GM21825 (cell line): Measurements from ENCODE around the gene COL23A1.

ENCODE experiments used
- ATAC-seq: cut with Tn5 transposase; IDR thresholded peaks from one replicate; pipeline ENCODE4 v1.9.1; 2021; ENCODE audit warnings: mild to moderate bottlenecking, moderate library complexity; ENCODE audit not compliant: unreplicated experiment

Gene COL23A1

DNA sequence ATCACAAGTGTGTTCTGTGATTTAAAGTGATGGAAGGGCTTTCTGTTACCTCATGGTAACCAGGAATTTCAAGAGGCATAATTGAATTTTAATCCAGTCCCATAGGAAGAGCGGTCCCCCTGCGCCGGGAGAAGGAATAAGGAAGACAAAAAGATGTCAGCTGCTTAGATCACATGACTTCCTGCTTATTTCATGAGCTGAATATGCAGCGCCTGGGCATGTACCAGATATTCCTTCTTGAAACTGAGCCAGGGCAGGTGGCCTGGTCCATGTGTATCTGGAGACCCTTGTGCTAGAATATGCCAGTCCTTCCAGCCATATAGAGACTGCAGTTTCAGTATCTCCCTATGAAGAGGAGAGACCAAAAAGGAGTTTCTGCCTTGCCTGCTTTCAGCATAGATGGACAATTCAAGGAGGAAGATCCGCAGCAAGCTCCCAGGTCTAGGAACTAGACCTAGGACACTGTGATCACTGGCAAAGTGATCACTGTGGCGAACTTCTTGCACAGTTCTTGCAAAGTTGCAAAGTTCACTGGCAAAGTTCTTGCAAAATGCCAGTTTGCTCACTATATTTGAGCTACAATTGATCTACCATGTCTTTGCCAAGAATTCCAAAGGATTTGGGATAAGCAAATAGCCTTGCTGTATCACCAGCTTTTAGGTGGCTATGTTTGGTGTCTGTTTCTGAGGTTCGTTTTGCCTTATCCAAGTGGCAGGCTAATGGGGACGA lies 254.7 kb downstream of the COL23A1 start:
- no peak for ATAC-seq

DNA sequence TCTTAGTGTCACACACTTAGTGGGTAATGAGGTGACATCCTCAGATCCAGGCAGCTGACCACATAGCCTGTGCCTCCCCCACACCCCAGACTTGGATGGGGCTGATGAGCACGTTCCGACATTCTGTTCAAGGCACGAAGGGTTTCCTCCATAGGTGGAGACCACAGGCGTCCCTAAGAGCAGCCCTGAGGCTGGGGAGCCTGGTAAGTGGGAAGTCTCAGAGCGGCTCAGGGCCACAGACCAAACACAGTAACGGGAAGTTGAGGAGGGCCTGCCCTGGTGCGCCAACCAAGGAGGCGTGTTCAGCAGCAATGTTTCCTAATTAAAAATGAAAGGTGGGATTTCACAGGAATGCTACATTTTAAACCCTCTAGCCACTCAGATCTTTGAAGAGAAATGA lies 255.3 kb downstream of the COL23A1 start:
- no peak for ATAC-seq

DNA sequence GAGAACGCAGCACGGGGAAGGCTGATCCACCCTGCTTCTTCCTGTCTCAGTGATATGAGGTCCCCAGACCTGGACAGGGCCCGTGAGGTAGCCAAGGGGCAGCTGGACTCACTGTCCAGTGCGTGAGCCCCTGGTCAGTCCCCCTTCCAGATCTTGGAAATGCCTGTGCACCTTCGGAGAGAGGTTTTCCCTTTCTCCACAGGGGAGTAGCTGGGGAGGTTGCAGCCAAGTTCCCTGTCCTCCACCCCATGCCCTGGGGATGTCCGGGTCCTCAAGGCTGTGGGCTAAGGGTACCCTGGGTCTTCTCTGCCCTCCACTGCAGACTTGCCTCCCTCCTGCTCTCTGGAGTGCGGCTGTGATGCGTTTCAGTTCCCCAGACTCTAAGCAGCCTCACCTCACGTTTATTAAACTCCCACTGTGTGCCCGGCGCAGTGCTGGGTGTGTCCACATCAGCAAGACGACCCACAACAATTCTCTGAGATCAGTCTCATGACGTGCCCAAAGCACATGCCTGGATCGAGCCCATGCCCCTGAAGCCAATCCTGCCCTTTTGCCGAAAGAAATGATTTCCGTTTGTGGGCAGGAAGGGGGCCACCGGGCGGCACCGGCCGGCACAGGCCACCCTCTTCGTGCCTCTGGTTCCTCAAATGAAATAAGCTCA lies 256.2 kb downstream of the COL23A1 start:
- ATAC-seq = no peak

DNA sequence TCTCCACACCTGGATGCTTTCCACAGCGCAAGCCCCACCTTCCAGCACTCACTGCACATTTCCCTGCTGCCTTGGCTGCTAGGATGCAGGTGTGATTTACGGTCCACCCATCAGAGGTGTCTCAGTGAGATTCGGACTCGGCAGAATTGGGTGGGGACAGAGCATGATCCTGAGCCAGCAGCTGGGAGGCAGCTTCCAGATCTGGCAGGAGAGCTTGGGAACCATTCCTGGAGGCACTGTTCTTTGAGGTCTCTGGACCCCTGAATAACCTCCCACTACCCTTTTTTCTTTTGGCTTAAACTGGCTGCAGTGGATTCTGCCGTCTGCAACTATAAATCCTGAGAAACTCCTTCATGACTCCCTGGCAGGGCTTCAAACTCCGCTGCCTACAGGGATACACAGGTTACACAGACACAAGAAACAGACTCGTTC lies 258.0 kb downstream of the COL23A1 start:
- no peak for ATAC-seq

DNA sequence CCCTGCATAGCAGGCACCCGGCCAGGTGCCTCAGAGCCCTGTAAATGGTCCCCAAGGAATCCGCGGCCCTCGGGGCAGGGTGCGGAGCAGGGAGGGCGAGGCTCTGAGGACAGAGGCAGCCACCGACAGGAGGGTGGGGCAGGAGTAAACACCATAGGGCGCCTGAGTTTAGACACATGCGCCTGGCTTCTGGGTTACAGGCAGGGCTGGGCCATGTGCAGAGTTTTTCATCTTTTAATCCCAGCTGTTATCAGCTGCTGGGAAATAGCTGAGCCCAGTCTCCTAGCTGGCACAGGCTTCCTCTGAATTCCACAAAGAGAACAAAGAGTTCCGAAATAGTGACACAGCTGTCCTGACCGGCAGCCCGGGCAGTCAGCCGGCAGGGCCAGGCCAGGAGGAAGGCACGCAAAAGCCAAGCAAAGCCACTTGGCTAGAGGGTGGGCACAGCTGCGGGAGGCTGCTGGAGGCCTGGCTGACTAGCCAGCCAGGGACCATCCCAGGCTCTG lies 258.6 kb downstream of the COL23A1 start:
- no peak for ATAC-seq

DNA sequence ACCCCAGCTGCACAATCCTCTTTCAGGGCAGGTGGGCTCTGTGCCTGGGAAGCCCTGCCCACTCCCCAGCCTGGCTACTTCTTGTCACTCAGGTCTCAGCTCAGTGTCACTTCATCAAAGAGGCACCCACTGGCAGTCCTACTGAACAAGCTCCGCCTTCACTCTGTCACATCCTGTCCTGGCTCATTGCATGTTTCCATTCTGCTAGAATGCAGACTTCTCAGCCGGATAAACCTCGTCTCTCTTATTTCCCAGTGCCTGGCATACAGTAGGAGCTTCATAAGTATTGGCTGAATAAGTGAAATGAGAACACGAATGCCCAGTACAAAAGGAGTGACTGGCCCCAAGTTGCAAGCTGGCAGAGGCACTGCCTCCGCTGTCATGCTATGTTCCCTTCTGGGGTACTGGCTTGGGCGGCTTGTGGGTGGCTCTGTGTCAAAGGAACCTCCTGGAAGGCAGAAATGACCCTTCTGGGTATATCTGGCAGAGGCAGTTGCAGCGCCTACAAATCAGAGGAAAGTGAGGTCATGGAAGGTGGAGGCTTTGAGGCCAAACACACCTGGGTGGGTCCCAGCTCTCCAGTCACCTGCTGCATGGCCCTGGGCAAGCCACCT lies 259.3 kb downstream of the COL23A1 start:
- ATAC-seq = no peak

DNA sequence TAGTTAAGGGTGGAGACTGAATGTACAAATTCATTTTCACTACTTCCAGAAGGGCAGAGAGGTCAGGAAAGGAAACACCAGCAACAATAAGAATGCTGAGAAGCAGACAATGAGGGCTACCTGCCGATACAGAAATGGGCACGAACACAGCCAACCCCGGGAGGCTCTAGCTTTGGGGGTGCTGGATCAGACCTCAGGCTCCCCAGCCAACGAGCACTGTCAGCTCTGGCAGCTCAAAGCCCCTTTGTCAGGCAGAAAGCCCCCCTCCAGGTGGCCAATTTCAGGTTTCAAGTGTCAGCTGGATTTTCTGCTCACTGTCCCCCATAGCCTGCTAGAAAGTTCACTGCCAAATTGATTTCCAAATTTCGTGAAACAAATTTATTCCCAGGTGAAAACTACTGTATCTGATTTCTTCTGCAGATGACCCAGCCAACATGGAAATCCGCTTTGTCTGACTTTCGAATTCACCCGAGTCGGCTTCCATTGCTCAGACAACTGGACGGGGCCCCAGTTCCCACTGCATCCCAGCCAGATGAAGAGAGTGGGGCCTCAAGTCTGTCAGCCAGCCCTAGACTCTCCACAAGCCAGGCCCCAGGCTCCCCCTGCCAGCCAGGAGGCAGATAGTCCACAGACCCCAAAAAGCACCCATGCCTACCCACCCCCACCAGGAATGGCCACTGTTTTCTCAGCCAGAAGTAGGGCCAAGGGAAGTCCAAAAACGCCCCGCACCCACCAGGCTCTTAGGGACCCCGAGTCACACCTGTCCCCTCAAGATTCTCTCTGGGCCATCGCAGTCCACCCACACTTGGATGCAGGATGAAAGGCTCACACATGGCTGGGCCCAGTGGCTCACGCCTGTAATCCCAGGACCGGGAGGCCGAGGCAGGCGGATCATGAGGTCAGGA lies 261.1 kb downstream of the COL23A1 start:
- ATAC-seq = no peak

DNA sequence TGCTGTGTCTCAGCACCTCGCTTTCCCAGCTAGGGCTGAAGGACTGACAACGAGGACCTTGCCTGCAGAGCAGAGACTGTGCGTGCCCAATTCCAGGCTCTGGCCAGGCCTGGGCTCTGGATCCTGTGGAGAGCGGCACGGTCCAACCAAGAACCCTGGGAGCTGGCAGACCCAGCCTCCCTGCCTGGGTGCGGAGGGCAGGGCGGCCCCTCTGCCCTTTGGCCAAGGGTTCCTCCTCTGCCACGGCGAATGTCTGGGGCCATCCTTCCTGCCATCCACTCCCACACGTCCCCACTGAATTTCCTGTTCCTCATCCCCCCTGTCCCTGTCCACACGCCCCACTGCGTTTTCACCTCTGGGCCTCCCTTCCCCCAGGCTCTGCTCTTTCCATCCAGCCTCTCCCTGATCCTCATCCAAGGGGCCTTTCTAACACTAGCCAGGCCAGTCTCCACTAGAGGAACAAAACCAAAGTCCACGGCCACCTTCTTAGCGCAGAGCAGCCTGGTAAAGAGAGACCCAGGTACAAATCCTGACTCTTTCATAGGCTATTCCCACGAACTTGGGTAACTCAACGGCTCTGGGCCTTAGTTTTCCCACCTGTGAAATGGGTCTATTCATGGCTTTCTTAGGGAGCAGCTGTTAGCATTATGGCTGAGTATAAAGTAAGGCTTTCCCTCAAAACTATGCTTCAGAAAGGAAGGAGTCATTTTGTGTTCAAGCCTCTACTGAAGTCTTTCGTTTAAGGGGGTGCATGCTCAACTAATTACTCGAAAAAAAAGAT lies 262.1 kb downstream of the COL23A1 start:
- ATAC-seq = no peak

DNA sequence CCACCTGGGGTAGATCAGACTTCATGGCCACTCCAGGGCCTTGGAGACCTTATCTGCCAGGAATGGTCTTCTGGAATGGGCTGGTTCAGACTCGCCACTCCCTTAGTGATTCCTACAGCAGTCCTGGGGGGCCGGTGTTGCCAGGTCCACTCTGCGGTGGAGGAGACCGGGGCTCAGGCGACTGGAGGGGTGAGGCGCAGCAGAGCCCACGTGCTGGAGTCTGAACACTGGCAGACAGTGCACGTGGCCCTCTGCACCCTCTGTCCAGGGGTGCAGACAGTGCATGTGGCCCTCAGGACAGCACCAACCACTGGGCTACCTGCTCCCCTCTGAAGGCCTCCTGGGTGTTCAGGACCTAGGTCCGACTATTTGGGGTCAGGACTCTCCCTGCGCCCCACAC lies 262.7 kb downstream of the COL23A1 start:
- ATAC-seq = no peak

DNA sequence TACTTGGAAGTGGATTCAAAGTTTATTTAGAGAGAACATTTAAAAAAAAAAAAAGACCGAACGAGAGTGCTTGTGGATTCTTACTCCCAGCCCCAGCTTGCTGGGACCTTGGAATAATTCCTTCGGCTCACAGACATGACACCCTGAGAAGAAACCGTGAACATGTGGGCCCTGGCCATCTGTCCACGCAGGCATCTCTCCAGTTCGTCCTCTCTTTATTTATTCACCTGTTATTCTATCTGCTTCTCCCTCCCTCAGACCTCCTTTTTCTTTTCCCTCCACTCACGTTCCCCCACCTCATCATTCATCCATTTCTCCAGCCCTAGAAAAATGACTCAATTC lies 263.8 kb downstream of the COL23A1 start:
- no peak for ATAC-seq

DNA sequence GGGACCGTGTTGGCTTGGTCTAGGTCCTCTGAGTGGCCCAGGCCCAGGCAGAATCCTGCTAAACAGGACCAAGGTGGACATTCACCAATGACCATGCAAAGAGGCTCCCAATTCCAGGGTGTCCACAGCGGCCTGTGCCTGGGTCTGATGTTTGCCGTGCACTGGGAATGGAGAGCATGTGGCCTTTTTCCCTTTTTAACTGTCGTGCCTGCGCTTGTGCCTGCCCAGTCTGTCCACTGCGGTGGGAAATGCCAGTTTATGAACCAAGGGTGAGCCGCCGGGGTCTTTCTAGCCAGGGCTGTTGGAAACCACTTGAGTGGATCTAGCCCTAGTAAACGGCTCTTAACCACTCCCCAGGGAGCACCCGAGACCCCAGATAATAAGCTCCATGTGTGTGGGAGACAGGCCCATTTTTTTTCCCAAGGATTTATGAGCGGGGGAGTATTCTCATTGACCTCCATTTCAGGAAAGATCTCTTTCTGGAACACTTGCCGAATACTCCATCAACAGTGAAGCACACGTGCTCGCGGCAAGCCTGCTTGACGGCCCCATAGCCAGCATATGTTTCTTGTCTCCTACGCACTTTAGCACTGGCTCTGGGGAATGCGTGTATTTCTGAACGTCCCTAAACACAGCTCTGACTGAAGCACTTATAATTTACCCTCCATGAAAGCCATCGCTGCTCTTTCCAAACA lies 264.4 kb downstream of the COL23A1 start:
- no peak for ATAC-seq

DNA sequence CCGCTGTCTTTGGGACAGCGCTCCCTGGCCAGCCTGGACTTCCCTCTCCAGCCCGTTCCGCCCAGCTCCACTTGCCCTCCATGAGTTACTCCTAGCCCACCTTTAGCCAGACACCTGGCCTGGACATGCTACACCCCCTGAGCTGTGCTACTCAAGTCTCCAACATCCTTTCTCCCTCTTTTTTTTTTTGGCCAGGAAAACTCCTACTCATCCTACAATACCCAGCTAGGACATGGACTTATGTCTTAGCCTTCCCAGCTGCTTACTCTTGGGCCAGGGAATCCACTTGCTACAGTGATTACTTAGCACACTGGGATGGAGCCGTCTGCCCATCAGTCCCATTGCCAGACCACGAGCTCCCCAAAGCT lies 264.9 kb downstream of the COL23A1 start:
- no peak for ATAC-seq

DNA sequence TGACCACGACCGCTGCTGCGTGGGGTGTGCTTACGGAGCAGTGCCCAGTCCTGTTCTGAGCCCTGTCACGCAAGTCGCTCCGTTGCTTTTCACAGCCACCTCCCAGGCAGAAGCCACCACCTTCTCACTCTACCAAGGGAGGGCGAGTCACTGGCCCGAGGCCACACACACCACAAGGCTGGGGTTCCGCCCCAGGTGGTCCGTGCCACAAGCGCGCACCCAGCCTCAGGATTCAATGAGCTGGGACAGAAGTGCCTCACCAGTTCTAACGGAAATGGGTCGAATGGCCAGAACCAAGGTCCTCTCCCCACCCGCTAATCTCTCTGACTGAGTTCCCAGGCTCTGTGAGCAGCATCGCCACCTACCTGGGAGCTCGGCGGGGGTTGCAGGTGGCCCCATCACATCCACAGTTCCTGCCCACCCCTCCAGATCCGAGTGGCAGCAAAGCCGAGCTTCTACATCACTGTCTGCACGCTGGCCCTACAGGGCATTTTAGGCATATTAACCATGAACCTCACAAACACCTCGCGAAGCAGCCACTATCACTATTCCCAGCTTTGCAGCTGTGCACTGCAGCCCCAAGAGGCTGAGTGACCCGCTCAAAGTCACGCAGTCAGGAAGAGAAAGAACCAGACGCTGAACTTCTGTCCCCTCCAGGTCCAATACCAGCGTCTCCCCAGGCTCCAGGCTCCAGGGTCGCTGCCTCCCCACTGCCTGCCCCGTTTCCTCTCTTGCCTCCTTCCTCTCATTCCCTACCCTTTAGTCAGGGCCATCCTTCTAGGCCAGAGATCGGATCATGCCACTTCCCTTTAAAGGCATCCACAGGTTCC lies 265.5 kb downstream of the COL23A1 start:
- ATAC-seq = peak; percentile 73

DNA sequence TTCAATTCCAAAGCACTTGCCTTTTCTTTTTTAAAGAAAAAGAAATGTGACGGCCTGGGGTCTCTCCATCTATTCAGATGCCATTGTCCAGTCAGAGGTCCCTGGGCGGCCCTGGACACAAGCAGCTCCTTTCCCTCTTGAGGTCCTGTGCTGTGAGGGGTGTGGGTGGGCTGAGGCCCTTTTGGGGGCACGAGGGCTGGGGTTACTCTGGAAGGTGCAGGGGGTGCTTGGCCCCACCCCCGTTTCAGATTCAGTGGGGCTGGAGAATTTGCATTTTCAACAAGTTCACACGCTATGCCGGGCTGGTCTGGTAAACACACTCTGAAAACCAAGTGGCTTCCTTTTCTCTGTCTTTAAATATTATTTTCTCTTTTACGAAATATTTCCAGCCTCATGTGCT lies 266.2 kb downstream of the COL23A1 start:
- peak; percentile 45 for ATAC-seq

DNA sequence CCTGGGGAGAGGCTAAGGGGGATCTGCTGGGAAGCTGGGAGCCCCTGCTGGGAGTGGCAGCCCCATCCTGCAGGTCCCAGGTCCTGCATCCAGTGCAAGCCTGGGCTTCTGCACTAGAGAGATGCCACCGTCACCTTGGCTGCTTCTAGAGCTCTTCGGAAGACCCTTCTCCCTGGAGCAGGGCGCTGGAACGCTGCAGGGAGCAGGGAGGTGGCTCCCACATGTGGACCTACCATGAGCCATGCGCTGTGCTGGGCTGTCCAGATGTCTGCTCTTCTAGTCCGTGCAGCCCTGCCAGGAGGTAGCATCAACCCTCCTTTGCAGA lies 266.7 kb downstream of the COL23A1 start:
- ATAC-seq = no peak

DNA sequence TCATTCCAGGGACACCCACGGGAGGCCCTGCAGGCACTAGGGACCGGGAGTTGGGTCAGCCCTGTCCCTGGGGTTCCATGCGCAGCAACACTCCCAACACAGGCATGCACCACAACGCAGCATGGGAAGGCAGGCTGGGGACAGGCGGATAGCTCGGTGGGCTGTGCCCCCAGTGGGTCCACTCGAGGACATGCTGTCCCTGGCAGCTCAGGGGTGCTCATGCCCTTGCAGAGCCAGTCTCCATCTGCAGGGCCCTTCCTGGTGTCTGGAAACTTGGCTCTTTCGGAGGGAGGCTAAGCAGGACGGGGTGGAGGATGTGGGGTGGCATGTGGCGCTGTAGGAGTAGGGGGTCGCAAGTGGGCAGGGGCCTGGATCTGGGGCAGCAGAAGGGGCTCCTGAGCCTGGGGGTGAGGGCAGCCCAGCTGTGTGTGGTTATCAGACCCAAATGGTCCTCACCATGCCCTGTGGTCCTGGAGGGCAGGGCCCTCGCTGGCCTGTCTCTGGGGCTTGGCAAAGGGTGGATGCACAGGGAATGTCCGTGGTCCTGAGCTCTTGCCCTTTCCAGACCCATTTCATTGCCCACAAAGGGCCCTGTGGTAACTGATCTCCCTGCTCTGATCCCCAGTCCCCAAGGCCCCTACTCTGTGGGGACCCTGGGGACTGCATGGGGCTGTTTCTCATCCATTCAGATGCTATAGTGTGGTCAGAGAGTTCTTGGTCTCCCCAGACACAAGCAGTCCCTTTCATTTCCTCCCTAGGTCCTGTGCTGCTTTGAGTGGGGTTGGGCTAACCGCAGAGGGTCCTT lies 267.3 kb downstream of the COL23A1 start:
- ATAC-seq = no peak

DNA sequence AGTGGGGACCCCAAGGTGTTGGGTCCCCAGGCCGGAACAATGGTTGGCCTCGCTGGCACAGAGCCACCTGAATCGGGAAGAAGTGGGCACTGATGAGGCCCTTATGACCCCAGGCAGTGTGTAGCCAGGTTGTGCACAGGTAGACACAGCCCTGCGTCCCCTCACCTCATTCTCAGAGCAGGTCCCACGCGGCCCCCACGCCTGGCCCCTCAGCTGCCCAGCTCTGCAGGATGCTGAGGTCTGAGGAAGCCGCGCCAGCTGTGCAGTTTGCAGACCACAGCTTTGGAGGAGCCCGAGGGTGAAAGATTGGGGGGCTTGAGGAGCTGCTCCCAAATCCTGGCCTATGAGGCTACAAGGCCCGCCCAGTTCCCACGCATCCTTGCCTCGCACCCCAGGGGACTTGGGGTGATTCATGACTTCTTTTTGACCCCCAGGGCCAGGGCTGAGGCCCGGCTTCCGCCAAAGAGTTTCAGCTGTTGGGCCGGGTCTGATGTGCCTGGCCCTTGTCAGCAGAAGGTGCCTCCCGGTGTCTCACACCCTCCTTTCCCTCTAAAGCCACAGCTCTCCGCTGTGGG lies 269.8 kb downstream of the COL23A1 start:
- ATAC-seq = no peak

DNA sequence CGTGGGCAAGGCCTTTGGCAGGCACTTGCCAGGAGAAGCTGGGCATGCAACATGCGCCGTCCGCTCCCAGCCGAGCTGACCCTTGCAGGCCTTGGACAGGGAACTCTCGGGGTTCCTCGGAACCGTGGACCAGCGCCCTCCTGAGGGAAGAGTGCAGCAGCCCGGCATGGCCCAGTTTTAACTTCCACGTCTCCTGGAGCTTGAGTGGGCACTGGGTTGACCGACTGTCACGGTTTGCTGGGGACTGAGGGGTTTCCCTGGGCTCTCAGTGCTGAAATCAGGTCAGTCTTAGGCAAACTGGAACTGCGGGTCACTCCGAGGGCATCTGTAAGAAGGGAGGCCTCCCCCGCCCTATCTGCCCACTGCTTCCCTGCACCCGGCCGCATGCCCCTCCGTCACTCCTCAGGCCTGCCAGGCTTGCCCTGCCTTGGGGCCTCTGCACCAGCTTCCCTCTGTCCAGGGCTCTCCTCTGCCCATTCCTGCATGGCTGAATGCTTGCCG lies 270.6 kb downstream of the COL23A1 start:
- ATAC-seq = no peak
